ENCODE measurements around the gene RNF126.
"Not testable (repeated sequence)": the region's sequence is repeated elsewhere in the genome, so short reads cannot be mapped to it uniquely, and the experiment has no call there.

Gene RNF126

GRCh38 chr19:629961-630714, 32.9 kb downstream of the RNF126 start:
- no peak overlapping the region for H3K27ac ChIP-seq
- H3K4me3 ChIP-seq = no peak overlapping the region
- DNase-seq (ENCODE audit: low spot score) = no peak
- no peak for TF ChIP-seq CTCF (IDR thresholded peaks at IDR 0.05)

DNA sequence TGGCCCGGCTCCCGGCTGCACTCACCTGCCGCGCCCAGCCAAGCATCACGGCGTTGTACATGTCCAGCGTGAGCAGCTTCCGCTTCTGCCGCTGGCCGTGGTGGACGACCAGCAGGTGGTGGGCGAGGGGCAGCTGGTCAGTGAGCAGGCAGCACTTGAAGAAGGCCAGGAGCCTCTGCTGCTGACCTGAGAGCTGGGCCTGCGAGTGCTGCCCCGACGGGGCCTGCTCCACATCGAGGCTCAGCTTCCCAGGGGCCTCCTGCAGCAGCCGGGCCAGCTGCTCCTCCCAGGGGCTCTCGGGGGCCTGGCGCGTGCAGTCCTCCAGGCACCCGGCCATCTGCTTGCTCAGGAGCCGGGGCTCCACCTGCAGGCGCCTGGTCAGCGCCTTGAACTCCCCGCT, 33.5 kb downstream of the RNF126 start:
- not testable (repeated sequence) for DNase-seq (ENCODE audit: low spot score); H3K27ac ChIP-seq; H3K4me3 ChIP-seq

DNA sequence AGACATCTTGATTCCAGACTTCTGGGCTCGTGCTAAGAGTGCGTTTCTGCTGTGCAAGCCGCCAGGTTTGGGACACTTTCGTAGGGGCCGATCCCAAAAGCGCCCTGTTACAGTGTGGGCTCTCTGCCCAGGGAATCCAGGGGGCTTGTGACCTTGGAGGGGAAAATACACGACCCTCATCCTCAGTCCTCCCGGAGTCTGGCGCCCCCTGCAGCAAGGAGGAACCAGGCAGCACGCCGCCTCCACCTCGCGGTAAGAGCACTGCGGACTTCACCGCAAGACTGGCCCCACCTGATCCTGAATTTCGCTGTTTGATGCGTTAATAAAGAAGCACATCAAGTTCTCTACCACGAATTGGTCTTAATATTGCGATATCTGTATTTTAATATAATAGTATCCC, 34.8 kb downstream of the RNF126 start:
- H3K4me3 ChIP-seq = no peak overlapping the region
- DNase-seq (ENCODE audit: low spot score) = no peak
- no peak overlapping the region for H3K27ac ChIP-seq
- TF ChIP-seq CTCF (IDR thresholded peaks at IDR 0.05) = no peak

- not testable (repeated sequence) for H3K27ac ChIP-seq; DNase-seq (ENCODE audit: low spot score); H3K4me3 ChIP-seq
These were observed 36.4 kb downstream of the RNF126 start for GRCh38 chr19:626566-626965.

DNA sequence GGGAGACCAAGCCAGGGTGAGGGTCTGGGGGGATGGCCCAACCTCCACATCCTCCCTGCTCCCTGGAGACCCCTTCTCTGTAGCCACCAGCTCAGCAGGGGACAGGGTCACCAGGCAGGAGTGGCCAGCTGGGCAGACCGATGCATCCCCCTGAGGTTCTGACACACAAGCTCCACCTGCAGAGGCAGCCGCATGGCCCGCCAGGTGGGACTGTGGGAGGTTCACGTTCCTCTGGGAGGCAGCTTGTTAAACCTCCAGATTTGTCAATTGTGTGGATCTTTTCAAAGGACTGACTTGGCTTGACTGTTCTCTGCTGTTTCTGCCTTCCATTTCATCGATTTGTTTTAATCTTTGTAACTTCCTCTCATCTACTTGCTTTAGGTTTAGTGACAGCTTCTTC, 37.8 kb downstream of the RNF126 start:
- H3K4me3 ChIP-seq = no peak overlapping the region

DNA sequence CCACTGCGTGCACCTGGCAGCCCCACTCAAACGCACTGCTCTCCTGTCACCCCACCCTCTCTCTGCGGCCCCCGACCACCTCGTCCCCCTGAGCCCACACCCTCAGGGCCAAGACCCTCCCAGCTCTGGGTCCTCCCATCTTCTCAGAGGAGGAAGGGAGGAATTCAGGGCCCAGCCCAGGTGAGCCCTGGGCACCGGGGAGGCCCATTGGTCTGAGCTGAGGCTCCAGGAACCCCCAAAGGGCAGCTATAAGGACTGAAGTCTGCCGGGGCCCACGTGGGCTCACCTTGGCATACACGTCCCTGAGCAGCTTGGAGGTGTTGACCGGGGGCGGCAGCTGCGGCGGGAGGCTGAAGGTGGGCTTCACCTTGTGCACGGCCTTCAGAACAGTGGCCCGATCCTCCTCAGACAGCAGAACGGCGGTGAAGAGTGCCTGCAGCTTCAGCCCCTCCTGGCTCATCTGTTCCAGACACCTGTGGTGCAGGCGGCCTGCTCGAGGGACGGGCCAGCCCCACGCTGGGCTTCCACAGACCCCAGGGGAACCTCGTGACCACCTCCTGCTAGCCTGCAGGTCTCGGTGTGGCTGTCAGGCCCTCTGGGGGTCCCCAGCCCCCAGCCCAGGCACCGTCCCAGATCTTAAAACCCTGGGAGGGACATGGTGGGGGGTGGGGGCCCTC, 38.4 kb downstream of the RNF126 start:
- Histone ChIP-seq H3K27ac (no peak overlapping the region), H3K4me3 (no peak overlapping the region)
- DNase-seq (ENCODE audit: low spot score) = no peak
- TF ChIP-seq CTCF (IDR thresholded peaks at IDR 0.05) = no peak

More for the DNA sequence above, 37.8 kb downstream of the RNF126 start:
- no peak for TF ChIP-seq CTCF (IDR thresholded peaks at IDR 0.05)
- DNase-seq (ENCODE audit: low spot score) = no peak
- H3K27ac ChIP-seq = no peak overlapping the region

DNA sequence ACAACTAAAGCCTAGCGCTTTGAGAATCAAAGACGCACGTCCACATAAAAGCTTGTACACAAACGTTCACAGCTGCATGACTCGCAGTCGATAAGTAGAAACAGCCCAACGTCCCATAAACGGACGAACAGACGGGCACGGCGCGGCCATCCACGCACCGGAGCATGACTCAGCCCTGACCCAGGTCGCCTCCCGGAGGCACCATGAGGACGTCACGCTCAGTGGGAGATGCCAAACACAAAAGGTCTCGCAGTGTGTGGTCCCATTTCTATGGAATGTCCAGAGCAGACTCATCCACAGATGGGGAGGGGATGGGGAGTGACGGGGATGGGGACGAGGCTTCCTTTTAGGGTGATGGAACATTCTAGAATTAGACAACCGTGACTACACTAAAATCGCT, 39.0 kb downstream of the RNF126 start:
- Histone ChIP-seq H3K27ac (no peak overlapping the region), H3K4me3 (no peak overlapping the region)
- TF ChIP-seq CTCF (IDR thresholded peaks at IDR 0.05) = no peak
- DNase-seq (ENCODE audit: low spot score) = no peak
